ENCODE measurements around the gene HNF4A. TPM values are rescaled to one million over a fixed set of nuclear protein-coding genes. Genes with fewer than 3 reads are reported as not detected.

Gene HNF4A
- total and polyA plus RNA-seq, 2 of the 13 experiments (the other 11 are each of a cell fraction or from before 2014, with no cell fraction given), result 80.9 to 169 TPM

DNA sequence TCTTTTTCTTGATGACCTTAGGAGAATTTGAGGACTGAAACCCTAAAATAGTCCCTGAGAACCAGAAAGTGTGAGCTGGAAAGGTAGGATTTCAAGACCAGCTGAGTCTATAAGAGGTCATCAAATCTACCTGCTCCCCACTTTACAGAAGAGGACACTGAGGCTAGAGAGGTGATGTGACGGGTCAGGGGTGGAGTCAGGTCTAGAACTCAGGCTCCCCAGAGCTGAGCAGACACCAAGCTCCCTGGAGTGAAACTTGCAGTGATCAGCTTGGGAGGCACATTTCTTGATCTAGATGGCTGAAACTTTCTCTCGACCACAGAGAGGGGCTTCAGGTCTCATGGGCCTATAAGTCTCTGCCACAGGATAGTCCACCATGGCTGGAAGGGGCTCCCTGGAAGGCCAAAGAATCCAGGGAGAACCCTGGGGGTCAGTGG, 55.1 kb downstream of the HNF4A start (continued):
- TF ChIP-seq, protein P1, sequence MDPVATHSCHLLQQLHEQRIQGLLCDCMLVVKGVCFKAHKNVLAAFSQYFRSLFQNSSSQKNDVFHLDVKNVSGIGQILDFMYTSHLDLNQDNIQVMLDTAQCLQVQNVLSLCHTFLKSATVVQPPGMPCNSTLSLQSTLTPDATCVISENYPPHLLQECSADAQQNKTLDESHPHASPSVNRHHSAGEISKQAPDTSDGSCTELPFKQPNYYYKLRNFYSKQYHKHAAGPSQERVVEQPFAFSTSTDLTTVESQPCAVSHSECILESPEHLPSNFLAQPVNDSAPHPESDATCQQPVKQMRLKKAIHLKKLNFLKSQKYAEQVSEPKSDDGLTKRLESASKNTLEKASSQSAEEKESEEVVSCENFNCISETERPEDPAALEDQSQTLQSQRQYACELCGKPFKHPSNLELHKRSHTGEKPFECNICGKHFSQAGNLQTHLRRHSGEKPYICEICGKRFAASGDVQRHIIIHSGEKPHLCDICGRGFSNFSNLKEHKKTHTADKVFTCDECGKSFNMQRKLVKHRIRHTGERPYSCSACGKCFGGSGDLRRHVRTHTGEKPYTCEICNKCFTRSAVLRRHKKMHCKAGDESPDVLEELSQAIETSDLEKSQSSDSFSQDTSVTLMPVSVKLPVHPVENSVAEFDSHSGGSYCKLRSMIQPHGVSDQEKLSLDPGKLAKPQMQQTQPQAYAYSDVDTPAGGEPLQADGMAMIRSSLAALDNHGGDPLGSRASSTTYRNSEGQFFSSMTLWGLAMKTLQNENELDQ (CRISPR knock-in tag; IDR thresholded peaks at IDR 0.05; ENCODE audit: borderline replicate concordance), result no peak
- TF ChIP-seq U2AF1 (optimal IDR thresholded peaks at IDR 0.05; ENCODE audit: low read depth, low read length), result peak; percentile 86
- TF ChIP-seq TEAD2 (CRISPR knock-in tag; IDR thresholded peaks at IDR 0.05), result no peak
- TF ChIP-seq, protein P2, sequence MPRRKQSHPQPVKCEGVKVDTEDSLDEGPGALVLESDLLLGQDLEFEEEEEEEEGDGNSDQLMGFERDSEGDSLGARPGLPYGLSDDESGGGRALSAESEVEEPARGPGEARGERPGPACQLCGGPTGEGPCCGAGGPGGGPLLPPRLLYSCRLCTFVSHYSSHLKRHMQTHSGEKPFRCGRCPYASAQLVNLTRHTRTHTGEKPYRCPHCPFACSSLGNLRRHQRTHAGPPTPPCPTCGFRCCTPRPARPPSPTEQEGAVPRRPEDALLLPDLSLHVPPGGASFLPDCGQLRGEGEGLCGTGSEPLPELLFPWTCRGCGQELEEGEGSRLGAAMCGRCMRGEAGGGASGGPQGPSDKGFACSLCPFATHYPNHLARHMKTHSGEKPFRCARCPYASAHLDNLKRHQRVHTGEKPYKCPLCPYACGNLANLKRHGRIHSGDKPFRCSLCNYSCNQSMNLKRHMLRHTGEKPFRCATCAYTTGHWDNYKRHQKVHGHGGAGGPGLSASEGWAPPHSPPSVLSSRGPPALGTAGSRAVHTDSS (CRISPR knock-in tag; conservative IDR thresholded peaks at IDR 0.05), result no peak
- TF ChIP-seq, protein P3, sequence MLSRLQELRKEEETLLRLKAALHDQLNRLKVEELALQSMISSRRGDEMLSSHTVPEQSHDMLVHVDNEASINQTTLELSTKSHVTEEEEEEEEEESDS (CRISPR knock-in tag; IDR thresholded peaks at IDR 0.05; ENCODE audit: borderline replicate concordance), result peak; percentile 52; the same call in 1 of the 2 replicates
- TF ChIP-seq CENPT (CRISPR knock-in tag; IDR thresholded peaks at IDR 0.05; ENCODE audit: low read depth), result no peak
- peak; percentile 41 for TF ChIP-seq ZNF607 (CRISPR knock-in tag; IDR thresholded peaks at IDR 0.05; ENCODE audit: borderline replicate concordance)
- TF ChIP-seq WIZ (CRISPR knock-in tag; IDR thresholded peaks at IDR 0.05), result no peak
- TF ChIP-seq ZSCAN20 (CRISPR knock-in tag; IDR thresholded peaks at IDR 0.05; ENCODE audit: borderline replicate concordance), result 0 out of 2 replicates have a peak, but pooled peaks have one; percentile 43
- TF ChIP-seq KAT7 (CRISPR knock-in tag; IDR thresholded peaks at IDR 0.05; ENCODE audit: borderline replicate concordance), result no peak
- no peak for TF ChIP-seq SIN3B (IDR thresholded peaks at IDR 0.05; ENCODE audit: low read length)
- TF ChIP-seq, protein P4, sequence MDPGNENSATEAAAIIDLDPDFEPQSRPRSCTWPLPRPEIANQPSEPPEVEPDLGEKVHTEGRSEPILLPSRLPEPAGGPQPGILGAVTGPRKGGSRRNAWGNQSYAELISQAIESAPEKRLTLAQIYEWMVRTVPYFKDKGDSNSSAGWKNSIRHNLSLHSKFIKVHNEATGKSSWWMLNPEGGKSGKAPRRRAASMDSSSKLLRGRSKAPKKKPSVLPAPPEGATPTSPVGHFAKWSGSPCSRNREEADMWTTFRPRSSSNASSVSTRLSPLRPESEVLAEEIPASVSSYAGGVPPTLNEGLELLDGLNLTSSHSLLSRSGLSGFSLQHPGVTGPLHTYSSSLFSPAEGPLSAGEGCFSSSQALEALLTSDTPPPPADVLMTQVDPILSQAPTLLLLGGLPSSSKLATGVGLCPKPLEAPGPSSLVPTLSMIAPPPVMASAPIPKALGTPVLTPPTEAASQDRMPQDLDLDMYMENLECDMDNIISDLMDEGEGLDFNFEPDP (CRISPR knock-in tag; conservative IDR thresholded peaks at IDR 0.05), result 0 out of 2 replicates have a peak, but pooled peaks have one; percentile 82
- TF ChIP-seq POLR2G (IDR thresholded peaks at IDR 0.05; ENCODE audit: low read depth, low read length), result no peak
- 0 out of 2 replicates have a peak, but pooled peaks have one; percentile 67 for TF ChIP-seq ZNF354B (CRISPR knock-in tag; IDR thresholded peaks at IDR 0.05)
- no peak for TF ChIP-seq SMAD1 (CRISPR knock-in tag; IDR thresholded peaks at IDR 0.05; ENCODE audit: borderline replicate concordance, low read depth)
- TF ChIP-seq ZC3H4 (CRISPR knock-in tag; IDR thresholded peaks at IDR 0.05; ENCODE audit: borderline replicate concordance), result 0 out of 2 replicates have a peak, but pooled peaks have one; percentile 48
- TF ChIP-seq, protein P5, sequence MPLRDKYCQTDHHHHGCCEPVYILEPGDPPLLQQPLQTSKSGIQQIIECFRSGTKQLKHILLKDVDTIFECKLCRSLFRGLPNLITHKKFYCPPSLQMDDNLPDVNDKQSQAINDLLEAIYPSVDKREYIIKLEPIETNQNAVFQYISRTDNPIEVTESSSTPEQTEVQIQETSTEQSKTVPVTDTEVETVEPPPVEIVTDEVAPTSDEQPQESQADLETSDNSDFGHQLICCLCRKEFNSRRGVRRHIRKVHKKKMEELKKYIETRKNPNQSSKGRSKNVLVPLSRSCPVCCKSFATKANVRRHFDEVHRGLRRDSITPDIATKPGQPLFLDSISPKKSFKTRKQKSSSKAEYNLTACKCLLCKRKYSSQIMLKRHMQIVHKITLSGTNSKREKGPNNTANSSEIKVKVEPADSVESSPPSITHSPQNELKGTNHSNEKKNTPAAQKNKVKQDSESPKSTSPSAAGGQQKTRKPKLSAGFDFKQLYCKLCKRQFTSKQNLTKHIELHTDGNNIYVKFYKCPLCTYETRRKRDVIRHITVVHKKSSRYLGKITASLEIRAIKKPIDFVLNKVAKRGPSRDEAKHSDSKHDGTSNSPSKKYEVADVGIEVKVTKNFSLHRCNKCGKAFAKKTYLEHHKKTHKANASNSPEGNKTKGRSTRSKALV (CRISPR knock-in tag; IDR thresholded peaks at IDR 0.05), result no peak
- TF ChIP-seq, protein P6, sequence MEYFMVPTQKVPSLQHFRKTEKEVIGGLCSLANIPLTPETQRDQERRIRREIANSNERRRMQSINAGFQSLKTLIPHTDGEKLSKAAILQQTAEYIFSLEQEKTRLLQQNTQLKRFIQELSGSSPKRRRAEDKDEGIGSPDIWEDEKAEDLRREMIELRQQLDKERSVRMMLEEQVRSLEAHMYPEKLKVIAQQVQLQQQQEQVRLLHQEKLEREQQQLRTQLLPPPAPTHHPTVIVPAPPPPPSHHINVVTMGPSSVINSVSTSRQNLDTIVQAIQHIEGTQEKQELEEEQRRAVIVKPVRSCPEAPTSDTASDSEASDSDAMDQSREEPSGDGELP (IDR thresholded peaks at IDR 0.05; ENCODE audit: borderline replicate concordance, low read depth), result no peak
- no peak for TF ChIP-seq NBN (conservative IDR thresholded peaks at IDR 0.05)
- TF ChIP-seq ZNF616 (CRISPR knock-in tag; IDR thresholded peaks at IDR 0.05; ENCODE audit: low read depth), result no peak
- no peak for TF ChIP-seq ZNF788 (CRISPR knock-in tag; IDR thresholded peaks at IDR 0.05; ENCODE audit: borderline replicate concordance)
